Body of pancreas (tissue), 4 donors: ENCODE measurements around the gene FOLR2. TPM values are rescaled to one million over a fixed set of nuclear protein-coding genes. Genes with fewer than 3 reads are reported as not detected.

Experiments
- ATAC-seq: fragments of 150-250 bp; one replicate; pipeline ENCODE4 v1.9.1; 2016
- DNase-seq, 4 donors: peaks; one replicate each; pipeline ENCODE4 v3.0.0-alpha.2; 2019
- H3K27ac ChIP-seq, 4 donors: fragments of 200-600 bp; sonication (generic); 1 replicate in 3 of 4; 2 replicates in 1 of 4; pipeline versions ENCODE4 v1.5.1 to v1.6.1; 2016 to 2019; ENCODE audit warnings: mild to moderate bottlenecking in 1 of 4, mixed read lengths in 1 of 4, moderate library complexity in 1 of 4
- H3K27me3 ChIP-seq, 2 donors: fragments of 200-600 bp; sonication (generic); one replicate each; pipeline ENCODE4 v1.6.0; 2016; ENCODE audit warnings: mild to moderate bottlenecking in 1 of 2
- H3K36me3 ChIP-seq, 2 donors: fragments of 200-600 bp; sonication (generic); replicated peaks in 1 of 2; 2 replicates each; pipeline ENCODE4 v1.5.1; 2016; ENCODE audit warnings: low read depth in 2 of 2; ENCODE audit not compliant: insufficient read depth in 1 of 2
- H3K4me1 ChIP-seq: fragments of 200-600 bp; sonication (generic); one replicate; pipeline ENCODE4 v1.6.0; 2016
- H3K4me3 ChIP-seq, 2 donors: fragments of 200-600 bp; sonication (generic); 1 replicate in 1 of 2; 2 replicates in 1 of 2; pipeline ENCODE4 v1.5.1; 2016 to 2019
- H3K9me3 ChIP-seq, 3 donors: fragments of 200-600 bp; sonication (generic); 1 replicate in 2 of 3; 2 replicates in 1 of 3; pipeline ENCODE4 v1.5.1; 2016
- POLR2A ChIP-seq, 3 donors: fragments of 450-650 bp; IDR thresholded peaks; one replicate each; pipeline ENCODE4 v1.6.1; 2016; ENCODE audit warnings: antibody characterized with exemption in 3 of 3, mild to moderate bottlenecking in 2 of 3
- WGBS, 2 donors: methylation state at CpG; one replicate each; pipeline ENCODE4 v1.1.5; 2017; 5-methylcytosine and 5-hydroxymethylcytosine counted together
- intact Hi-C: fragments of 100-400 bp; cut with DNase I; formaldehyde crosslinking; loops from one replicate; pipeline ENCODE4 v1.15.1; 2023
- total RNA-seq, 2 donors: library from RNA; depleted of rRNA; stranded (reverse); fragments of >200 nt; gene quantifications; one replicate each; pipeline ENCODE4 v1.1.0, GENCODE V29; 2016
- TF ChIP-seq, protein P1 (sequence below), 7 experiments: fragments of 450-650 bp in 4 of 7; fragments of 200-600 bp in 3 of 7; sonication (generic) in 3 of 7; IDR thresholded peaks; one replicate each; pipeline ENCODE4 v1.5.1; 2016 to 2019; ENCODE audit warnings: antibody characterized with exemption in 7 of 7

FOLR2 gene
- total RNA-seq, 2 donors from 2014 or later: 11.4 to 49.1 TPM

DNA sequence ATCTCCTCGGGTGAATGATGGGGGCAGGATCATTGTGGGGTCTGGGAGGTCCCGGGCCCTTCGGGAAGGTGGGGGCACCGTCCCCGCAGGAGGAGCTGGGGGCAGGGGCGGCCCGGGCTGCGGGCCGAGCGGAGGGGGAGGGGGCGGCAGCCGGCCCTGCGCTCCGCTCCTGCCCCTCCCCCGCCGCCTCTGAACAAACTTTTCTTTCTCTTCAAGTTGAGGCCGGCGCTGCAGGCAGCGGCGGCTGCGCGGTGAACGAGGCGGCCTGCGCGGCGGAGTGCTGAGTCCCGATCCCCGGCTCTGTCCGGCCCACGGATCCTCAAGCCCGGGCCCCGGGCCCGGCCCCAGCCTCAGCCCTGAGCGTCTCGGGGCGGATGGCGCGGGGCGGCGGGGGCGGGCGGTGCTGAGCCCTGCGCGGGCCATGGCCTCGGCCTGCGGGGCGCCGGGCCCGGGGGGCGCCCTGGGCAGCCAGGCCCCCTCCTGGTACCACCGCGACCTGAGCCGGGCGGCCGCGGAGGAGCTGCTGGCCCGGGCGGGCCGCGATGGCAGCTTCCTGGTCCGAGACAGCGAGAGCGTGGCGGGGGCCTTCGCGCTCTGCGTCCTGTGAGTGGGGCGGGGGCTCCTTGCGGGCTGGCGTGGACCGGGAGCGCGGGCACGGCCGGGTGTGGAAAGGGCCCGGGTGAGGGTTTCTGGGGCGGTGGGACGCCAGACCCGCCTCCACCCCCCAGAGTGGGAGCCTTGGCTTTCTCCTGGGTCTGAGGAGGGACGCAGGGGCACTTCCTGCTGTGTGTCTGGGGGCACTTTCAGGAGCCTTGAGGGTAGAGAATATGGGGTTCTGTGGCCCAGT lies 8.2 kb downstream of the FOLR2 start, which contains the start of gene INPPL1:
Gene INPPL1, plus strand, starts transcription at position 204 of the 847 bp plus-strand sequence. Its CDS starts 218 bp downstream, at position 422.
- Histone ChIP-seq H3K27me3 (no peaks in the 10 kb centered on the region), H3K4me3 (peak within 1 kb of the TSS; percentile 33 to 60), H3K27ac (peak within 1 kb of the TSS; percentile 82 to 99 (median 96)), H3K36me3 (peaks cover 0 to 8% of the 10 kb centered on the region in 2 donors), H3K9me3 (no peaks in the 10 kb centered on the region), H3K4me1 (peaks cover 21% of the 10 kb centered on the region)
- intact Hi-C loops: no loop called here
- 0 to 3% methylated on average over 13 to 72 of the region's 81 CpGs for WGBS, 2 donors
- ATAC-seq (peak; percentile 15), DNase-seq (peak; percentile 64 to 75 (median 66))
- TF ChIP-seq POLR2A (IDR thresholded peaks at IDR 0.05): peak in 1 of 3 donors; percentile 15
- TF ChIP-seq, protein P1, sequence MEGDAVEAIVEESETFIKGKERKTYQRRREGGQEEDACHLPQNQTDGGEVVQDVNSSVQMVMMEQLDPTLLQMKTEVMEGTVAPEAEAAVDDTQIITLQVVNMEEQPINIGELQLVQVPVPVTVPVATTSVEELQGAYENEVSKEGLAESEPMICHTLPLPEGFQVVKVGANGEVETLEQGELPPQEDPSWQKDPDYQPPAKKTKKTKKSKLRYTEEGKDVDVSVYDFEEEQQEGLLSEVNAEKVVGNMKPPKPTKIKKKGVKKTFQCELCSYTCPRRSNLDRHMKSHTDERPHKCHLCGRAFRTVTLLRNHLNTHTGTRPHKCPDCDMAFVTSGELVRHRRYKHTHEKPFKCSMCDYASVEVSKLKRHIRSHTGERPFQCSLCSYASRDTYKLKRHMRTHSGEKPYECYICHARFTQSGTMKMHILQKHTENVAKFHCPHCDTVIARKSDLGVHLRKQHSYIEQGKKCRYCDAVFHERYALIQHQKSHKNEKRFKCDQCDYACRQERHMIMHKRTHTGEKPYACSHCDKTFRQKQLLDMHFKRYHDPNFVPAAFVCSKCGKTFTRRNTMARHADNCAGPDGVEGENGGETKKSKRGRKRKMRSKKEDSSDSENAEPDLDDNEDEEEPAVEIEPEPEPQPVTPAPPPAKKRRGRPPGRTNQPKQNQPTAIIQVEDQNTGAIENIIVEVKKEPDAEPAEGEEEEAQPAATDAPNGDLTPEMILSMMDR (IDR thresholded peaks at IDR 0.05): no peak

DNA sequence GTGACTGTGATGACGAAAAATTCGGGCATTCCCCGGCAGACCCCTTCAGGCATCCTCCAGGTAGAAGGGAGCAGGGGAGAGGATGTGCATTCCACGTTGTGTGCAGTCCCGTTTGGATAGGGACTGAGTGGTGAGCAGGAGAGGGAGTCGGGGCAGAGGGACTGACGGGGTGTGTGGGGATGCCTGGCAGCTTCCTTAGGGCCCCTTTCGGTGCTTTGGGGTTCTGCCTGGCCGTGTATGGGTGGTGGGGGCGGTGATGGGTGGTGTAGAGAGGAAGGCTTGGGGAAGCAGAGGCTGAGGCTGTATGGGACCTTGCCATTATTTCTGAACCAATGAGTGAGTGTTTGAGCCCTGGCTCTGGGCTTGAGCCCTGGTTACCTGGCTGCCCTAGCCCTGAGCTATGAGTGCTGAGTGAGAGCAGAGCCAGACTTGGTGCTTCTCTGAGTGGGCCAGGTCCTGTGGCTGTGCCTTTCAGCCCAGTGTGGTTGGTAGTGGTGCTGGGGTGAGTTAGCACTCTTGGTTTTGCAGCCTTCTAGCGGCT lies 8.9 kb downstream of the FOLR2 start:
- Histone ChIP-seq H3K27ac (peak overlapping the region in 2 of 4 donors; percentile 96 to 99), H3K36me3 (peaks cover 0 to 11% of the 10 kb centered on the region in 2 donors), H3K4me1 (peaks cover 21% of the 10 kb centered on the region), H3K9me3 (no peaks in the 10 kb centered on the region), H3K27me3 (no peaks in the 10 kb centered on the region), H3K4me3 (peak overlapping the region in 1 of 2 donors; percentile 60)
- ATAC-seq (no peak), DNase-seq (peak in 1 of 4 donors; percentile 22)
- WGBS, 2 donors: 17 to 19% methylated on average over 10 to 11 of the region's 11 CpGs
- TF ChIP-seq POLR2A (IDR thresholded peaks at IDR 0.05): no peak
- TF ChIP-seq, protein P1 (IDR thresholded peaks at IDR 0.05): no peak
- intact Hi-C loops: no loop called here

DNA sequence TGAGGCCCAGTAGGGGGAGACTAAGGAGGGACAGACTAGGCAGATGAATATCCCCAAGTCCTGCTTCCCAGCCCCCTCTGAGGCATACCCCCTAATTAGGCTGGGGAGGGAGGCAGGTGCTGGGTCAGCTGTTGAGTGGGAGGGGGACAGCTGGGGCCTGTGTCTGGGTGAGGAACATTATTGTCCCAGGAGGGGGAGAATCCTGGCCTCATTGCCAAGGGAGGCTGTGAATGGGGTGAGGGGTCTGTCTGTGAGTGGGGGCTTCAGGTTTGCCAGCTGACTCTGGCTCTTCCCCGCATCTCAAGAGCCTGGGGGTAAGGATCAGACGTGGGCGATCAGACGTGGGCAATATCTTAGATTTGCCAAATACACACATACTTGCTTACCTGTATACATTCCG lies 10.1 kb downstream of the FOLR2 start:
- TF ChIP-seq, protein P1 (IDR thresholded peaks at IDR 0.05): no peak
- TF ChIP-seq POLR2A (IDR thresholded peaks at IDR 0.05): no peak
- DNase-seq: no peak
- Histone ChIP-seq H3K4me1 (peaks cover 21% of the 10 kb centered on the region), H3K27me3 (no peaks in the 10 kb centered on the region), H3K27ac (no peak overlapping the region), H3K4me3 (no peak overlapping the region), H3K36me3 (peaks cover 0 to 14% of the 10 kb centered on the region in 2 donors), H3K9me3 (no peaks in the 10 kb centered on the region)
- WGBS, 2 donors: 77 to 89% methylated on average over 5 of the region's 5 CpGs
- no peak for ATAC-seq
- intact Hi-C loops: no loop called here

DNA sequence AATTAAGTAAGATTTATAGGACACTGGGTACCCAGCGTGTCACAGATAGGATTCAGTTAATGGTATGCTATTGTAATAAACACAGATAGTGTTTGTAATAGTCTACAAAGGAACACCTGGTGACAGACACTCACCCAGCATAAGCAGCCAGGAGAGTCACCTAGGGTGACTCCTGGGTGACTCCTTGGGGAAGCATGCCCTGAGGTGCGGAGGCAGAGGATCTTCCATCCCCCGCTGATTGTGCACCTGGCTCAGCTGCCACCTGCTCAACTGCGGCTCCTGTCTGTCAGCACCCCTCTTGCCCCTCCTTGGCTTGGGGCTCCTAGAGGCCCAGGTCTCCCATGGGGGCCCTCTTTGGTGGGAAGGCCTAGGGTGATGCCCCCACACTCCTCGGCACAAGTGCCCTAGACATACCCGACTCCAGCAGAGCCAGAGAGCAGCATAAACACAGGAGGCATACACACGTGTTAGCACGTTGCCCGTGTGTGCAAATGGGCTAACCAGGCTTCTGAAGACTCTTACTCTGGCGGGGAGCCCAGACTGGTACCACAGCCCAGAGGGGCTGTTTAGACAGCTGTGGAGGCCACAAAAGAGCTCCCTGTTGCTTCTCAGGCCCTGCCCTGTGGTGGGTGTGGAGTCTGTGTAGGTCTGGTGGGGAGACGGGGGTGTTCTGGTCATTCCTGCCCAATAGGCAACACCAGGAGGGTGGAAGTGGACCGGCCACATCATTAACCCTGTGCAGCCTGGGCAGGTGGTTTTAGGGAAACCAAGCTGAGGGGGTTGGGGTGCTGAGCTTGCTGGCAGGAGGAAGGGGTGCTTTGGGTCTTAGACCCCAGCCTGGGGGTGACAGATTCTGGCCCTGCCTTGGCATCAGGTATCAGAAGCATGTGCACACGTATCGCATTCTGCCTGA lies 11.0 kb downstream of the FOLR2 start:
- peaks cover 15% of the 10 kb centered on the region for H3K4me1 ChIP-seq
- TF ChIP-seq POLR2A (IDR thresholded peaks at IDR 0.05): no peak
- TF ChIP-seq, protein P1 (IDR thresholded peaks at IDR 0.05): no peak
- DNase-seq (peak in 1 of 4 donors; percentile 27), ATAC-seq (no peak)
- peaks cover 0 to 18% of the 10 kb centered on the region in 2 donors for H3K36me3 ChIP-seq
- no peak overlapping the region for H3K27ac ChIP-seq
- intact Hi-C loops: no loop called here
- H3K9me3 ChIP-seq: no peaks in the 10 kb centered on the region
- no peak overlapping the region for H3K4me3 ChIP-seq
- no peaks in the 10 kb centered on the region for H3K27me3 ChIP-seq
- 81 to 89% methylated on average over 6 to 14 of the region's 14 CpGs for WGBS, 2 donors
